Neural cell (in vitro differentiated cells): Measurements from ENCODE around the gene ZNF546.

Experiments used
- CTCF ChIP-seq: fragments of 450-650 bp; IDR thresholded peaks from 2 replicates; pipeline ENCODE4 v1.5.1; 2014; ENCODE audit warnings: antibody characterized with exemption, mild to moderate bottlenecking, moderate library complexity; ENCODE audit not compliant: poor library complexity, severe bottlenecking
- EZH2 ChIP-seq: fragments of 200-600, 300-800 bp; shearing (Covaris generic), sonication (generic); IDR thresholded peaks from 2 replicates; pipeline ENCODE4 v1.6.1; 2014; ENCODE audit warnings: antibody characterized with exemption, low read length, borderline replicate concordance, mild to moderate bottlenecking; ENCODE audit not compliant: insufficient read depth, poor library complexity, severe bottlenecking
- MXI1 ChIP-seq: fragments of 450-650 bp; conservative IDR thresholded peaks from 2 replicates; pipeline ENCODE4 v1.6.1; 2014; ENCODE audit warnings: antibody characterized with exemption, mild to moderate bottlenecking; ENCODE audit not compliant: poor library complexity, severe bottlenecking
- POLR2AphosphoS5 ChIP-seq: IDR thresholded peaks from 2 replicates; pipeline ENCODE4 v1.6.1; 2012
- RAD21 ChIP-seq: fragments of 450-650 bp; conservative IDR thresholded peaks from 2 replicates; pipeline ENCODE4 v1.6.1; 2014; ENCODE audit warnings: antibody characterized with exemption, mild to moderate bottlenecking, moderate library complexity
- TAF1 ChIP-seq: IDR thresholded peaks from 2 replicates; pipeline ENCODE4 v1.6.1; 2012; ENCODE audit warnings: low read depth

GRCh38 chr19:39951686-39952085 is 45.2 kb upstream of the ZNF546 start:
- TF ChIP-seq CTCF = no peak
- no peak for TF ChIP-seq RAD21
- TF ChIP-seq EZH2 = no peak
- TF ChIP-seq TAF1 = no peak
- TF ChIP-seq POLR2AphosphoS5 = no peak
- TF ChIP-seq MXI1 = no peak
